Measurements from ENCODE around the gene MTAP.

DNA sequence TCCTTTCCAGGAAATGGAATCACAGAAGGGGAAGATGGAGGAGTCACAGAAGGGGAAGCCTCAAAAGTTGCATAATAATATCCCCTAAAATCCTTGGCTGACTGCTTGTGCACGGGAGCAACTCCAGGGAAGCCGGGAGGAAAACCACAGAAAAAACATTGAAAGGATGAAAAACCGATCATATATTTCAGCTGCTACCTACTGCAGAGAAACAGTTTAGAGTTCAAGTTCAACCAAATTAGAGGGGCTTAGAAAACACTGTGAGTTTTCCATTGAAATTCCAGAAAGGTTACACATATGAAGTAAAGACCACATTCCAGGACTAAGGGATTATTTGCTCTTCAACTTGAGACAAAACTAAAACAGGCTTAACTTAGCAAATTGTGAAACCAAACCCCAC lies 37.6 kb upstream of the MTAP start:
- TF ChIP-seq EZH2phosphoT487 (IDR thresholded peaks at IDR 0.05; ENCODE audit: insufficient read depth, low read depth) (no peak), EZH2 (IDR thresholded peaks at IDR 0.05; ENCODE audit: insufficient read depth, poor library complexity, severe bottlenecking) (no peak)
